T1000 (cell line): ENCODE measurements around the gene ZNF469.

Experiments
- DNase-seq: peaks from one replicate; lab custom pipeline; 2025; ENCODE audit warnings: mixed read lengths; lab: John Stamatoyannopoulos, UW

ZNF469 gene

DNA sequence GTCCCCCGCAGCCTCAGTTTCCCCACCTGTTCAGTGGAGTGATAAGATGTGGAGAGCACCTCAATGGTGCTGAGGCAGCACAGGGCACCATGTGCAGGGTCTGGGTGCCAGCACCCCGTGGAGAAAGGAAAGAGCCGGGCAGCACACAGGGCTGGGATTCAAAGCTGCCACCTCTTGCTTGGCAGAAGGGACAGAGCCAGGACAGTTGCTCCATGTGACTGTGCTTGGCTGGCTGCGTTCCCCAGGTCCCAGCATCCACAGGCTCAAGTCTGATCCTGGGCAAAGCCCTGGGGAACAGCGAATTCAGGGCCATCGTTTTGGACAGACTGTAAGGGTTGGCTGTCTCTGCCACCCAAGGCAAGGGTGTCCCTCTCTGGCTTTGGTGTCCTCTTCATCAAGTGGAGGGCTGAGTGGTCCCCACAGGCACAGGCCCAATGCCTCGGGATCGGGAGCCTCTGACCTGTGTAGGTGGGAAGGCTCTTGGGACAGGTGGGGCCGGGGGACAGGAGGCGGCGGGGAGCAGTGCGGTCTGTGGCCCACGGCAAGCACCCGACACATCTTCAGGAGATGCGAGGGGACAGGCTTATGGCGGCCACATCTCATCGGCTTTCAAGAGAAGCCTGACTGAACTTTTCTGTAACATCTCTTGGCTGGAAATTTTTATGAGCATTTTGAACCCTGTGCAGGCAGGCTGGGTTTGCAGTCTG, 8.5 kb downstream of the ZNF469 start:
- no peak for DNase-seq

DNA sequence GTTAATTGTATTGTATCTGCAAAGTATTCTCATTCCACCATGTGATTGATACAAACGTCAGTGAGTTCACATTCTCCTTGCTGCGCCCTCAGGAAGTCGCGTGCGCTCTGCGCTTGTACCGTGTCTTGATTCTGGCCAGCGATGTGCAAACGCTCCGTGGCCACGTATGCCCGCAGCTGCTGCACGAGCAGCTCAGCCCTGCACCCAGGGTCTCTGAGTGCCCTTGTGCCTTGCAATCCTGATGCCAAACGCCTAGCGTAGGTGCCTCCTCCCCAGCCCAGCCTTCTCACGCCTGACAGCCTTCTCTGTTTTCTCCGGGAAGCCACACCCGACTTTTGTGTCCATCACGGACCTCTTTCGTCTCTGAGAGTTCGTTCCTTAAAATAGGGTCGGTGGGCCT, 9.4 kb downstream of the ZNF469 start:
- no peak for DNase-seq

DNA sequence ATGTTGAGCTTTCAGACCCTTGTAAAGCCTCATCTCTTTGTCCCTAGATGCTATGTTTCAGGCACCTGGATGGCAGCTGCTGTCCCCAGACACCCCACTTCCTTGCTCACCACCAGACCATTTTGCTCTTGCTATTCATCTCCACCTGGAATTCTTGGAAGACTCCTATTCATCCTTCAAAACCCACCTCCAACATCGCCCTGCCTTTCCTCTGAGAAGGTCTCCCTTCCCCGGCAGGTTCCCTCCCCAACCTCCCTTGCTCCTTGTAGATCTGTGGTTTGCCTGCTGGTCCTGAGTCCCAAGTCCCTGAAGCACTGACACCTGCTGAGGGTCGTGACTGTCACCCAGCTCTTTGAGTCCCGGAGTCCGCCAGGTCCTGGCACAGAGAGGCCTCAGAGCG, 9.9 kb downstream of the ZNF469 start:
- no peak for DNase-seq

DNA sequence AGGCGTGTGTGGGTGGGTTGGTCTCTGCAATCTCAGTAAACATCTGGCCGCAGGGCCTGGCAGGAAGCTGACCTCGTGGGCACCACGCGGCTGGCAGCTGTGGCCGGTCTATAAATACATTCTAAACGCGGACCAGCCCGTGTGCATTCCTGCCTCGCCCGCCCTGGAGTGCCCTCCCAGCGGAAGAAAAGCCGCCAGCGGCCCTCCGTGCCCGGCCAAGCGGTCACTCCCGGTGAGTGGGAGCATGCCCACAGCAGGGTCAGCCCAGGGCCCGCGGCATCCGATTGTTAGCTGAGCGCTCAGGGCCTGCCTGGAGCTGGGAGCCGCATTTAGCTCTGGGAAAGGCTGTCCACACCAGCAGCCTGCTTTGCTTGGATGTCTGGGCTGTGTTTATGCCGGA, 10.3 kb downstream of the ZNF469 start:
- no peak for DNase-seq

DNA sequence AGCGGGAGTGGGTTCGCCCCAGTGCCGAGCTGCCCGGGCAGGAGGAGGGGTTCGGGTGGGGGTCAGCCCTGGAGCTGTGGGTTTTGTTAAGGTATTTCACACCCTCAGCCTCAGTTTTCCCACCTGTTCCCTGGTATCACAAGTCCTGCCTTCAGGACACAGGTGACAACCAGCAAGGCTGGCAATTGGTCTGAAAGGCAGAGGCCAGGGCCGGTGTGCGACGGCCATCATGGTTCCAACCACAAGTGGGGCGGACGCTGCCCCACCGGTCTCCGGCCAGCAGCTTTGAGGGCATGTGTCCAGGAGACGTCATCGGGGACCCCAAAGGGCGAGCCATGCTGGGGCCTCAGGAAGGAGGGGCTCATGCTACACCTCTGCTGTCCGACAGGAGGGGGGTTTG, 10.8 kb downstream of the ZNF469 start:
- no peak for DNase-seq

DNA sequence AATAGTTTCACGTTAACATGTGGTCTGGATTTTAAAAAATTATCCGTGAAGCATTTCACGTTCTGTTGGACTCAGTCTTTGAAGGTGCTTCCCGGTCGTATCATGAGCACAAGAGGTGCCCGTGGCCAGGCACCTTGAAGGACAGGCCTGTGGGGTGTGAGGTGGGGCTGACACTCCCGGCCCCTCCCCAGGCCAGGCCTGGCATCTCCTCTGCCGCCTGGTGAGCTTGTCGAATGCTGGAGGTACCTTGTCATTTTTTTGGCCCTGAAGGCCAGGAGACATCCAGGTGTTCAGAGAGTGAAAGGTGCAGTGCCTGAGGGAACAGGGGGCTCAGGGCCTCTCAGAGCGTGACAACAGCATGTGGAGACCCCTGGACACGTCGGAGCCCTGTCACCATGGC, 11.7 kb downstream of the ZNF469 start:
- DNase-seq: no peak

DNA sequence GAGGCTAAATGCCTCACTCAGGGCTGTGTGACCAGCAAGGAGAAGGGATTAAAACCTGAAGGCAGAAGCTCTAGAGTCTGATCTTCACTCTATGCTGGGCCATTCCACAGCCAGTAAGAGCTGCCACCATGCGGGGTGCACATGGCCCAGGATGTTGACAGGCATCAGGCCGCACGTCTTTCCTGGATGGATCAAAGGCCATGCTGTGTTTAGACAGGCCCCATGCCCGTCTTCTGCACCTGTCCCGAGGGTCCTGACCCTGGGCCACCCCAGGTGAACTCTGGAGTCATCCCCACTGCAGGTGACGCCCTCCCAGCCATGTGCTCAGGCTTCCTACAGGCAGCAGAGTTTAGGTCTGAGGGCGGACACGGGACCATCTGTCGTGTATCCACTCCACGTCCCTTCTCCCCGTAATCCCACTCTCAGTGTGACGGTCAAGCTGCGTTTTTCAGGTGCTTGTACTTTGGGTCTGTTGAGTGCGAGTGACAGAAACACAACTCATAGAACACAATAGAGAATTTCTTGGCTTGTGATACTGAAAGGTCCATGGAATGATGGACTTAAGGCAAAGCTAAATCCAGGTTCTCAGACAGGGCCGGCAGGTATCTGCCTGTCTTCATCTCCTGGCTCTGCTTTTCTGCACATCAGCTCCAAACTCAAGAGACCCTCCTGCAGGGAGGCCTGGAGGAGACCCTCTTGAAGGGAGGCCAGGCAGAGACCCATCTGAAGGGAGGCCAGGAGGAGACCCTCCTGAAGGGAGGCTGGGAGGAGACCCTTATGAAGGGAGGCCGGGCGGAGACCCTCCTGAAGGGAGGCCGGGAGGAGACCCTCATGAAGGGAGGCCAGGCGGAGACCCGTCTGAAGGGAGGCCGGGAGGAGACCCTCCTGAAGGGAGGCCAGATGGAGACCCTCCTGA, 13.2 kb downstream of the ZNF469 start:
- no peak for DNase-seq

DNA sequence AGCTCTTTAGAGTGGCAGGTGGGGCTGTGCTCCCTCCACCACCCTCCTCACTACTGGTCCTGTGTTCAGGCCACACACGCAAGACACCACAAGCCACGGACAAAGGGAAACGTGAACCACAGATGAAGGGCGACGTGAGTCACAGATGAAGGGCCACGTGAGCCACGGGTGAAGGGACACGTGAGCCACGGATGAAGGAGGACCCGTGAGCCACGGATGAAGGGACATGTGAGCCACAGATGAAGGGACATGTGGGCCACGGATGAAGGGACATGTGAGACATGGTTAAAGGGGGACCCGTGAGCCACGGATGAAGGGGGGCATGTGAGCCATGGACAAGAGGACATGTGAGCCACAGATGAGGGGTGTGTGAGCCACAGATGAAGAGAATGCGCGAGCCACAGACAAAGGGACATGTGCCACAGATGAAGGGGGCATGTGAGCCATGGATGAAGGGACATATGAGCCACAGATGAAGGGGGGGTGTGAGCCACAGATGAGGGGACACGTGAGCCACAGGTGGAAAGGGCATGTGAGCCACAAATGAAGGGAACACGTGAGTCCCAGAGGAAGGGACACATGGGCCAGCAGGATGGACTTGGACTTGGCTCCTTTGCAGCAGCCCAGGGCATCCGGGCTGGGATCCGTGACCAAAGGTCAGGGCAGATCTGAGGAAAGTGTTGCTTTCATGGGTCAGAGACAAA, 15.6 kb downstream of the ZNF469 start:
- DNase-seq: no peak

DNA sequence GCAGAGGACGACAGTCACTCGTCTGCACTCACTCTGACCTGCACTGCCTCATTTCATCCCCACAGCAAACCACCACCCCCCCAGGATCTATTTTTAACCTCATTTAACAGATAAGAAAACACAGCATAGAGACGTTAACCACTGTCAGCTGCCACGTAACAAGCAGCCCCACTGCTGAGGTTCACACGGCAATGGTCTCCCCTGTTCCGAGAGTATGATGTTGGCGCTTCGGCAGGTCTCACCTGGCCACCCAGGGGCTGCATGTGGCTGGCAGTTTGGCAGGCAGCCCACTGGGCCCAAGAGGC, 16.1 kb downstream of the ZNF469 start:
- no peak for DNase-seq

DNA sequence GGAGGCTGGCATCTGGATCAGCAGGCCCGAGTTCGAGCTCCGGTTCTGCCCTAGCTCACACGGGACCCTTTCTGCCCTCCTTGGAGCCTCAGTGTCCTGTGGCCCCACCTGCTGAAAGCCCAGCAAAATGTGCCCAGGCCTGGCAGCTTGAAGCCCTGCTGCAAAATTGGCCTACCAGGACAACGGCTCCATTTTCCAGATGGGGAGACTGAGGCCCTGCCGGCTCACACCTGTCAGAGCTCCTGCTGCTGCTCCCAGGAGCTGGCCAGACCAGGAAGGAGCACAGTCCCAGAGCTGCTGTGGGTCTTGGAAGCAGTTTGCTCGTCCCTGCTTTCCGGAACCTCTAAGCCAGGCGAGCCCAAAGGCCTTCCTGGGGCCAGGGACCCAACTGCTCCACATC, 17.4 kb downstream of the ZNF469 start:
- DNase-seq: no peak

DNA sequence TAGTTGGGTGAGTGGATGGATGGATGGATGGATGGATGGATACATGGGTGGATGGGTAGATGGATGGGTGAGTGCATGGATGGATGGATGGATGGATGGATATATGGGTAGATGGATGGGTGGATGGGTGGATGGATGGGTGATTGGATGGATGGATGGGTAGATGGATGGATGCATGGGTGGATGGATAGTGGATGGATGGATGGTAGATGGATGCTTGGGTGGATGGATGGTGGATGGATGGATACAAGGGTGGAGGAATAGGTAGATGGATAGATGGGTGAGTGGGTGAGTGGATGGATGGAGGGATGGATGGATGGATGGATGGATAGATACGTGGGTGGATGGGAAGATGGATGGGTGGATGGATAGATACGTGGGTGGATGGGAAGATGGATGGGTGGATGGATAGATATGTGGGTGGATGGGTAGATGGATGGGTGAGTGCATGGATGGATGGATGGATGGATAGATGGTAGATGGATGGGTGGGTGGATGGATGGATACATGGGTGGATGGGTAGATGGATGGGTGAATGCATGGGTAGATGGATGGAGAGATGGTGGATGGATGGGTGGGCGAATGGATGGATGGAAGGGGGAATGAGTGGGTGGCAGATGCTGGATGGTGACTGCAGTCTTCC, 19.0 kb downstream of the ZNF469 start:
- DNase-seq: no peak

DNA sequence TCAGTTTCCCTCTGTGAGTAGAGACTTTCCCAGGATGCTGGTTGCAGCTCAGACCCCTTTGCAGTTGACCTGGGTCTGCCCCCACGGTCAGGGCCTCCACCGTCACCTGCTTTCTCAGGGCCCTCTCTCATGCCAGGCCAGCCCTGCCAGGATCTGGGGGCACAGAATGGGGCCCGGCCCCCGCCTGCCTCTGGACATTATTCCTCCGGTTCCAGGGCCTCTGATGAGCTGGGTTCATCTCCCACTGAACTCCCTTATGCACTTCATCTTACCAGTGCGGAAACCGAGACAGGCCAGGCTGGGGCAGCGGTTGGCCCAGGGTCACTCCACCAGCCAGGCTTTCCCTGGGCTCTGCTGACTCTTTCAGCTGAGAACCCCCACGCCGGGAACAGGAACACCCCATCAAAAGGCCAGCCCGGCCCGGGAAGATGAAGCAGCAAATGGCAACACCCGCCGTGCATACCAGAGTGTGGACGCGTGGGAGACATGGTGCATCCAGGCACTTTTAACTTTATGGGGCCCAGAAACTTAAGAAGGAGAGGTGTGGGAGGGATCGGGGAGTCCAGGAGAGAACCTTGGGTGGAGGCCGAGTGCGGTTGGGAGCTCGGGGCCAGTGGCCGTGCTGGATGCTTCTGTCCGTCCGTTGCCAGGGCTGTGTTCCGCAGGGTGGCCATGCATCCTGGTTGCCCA, 19.9 kb downstream of the ZNF469 start:
- DNase-seq: no peak

DNA sequence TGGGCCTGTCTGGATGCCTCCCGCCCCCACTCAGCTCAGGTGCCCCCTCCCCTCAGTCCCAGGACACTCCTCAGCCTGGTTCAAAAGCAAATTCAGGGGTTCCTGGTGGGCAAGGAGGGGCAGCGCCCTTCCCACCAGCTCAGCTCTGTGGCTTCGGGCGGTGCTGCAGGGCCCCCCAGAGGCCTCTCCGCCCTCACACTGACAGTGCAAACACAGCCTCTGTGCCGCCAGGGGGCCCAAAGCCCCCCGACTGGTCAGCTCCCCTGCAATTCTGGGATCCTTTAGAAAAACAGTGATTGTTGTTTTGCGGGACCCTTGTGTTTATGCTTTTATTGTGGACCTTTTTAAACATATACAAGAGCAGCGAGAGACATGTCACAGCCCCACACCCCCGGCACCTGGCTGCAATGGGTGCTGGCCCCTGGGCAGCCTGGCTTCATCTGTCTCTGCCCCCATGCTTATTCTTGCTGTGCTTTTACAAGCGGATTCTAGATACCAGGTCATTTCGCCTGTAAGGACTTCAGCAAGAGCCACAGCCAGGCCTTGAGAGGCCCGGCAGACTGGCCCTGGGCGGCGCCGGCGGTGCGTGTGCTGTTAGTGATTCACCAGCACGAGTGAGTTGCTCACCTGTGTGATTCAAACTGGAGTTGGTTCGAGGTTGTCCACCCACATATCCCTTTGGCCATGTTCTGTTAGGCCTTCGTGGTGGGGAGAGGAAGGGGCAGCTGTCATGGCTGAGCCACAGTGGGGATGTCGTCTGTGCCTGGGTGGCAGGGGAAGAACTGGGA, 21.2 kb downstream of the ZNF469 start:
- DNase-seq: no peak

DNA sequence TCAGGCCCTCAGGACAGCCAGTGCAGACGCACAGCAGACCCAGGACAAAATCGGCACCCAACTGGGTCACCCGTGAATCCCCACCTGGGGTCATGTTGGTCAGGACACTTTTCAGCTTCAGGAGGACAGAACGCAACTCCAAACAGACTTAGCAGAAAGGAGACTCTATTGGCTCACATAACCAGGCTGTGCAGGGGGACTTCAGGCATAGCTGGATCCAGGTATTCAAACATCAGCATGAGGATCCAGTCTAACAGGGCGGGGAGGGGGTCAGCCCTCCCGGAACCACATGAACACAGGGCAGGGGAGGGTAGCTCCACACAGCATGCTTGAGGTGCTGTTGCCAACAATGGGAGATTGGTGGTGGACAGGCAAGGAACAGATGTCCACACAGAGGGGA, 22.0 kb downstream of the ZNF469 start:
- DNase-seq: no peak

DNA sequence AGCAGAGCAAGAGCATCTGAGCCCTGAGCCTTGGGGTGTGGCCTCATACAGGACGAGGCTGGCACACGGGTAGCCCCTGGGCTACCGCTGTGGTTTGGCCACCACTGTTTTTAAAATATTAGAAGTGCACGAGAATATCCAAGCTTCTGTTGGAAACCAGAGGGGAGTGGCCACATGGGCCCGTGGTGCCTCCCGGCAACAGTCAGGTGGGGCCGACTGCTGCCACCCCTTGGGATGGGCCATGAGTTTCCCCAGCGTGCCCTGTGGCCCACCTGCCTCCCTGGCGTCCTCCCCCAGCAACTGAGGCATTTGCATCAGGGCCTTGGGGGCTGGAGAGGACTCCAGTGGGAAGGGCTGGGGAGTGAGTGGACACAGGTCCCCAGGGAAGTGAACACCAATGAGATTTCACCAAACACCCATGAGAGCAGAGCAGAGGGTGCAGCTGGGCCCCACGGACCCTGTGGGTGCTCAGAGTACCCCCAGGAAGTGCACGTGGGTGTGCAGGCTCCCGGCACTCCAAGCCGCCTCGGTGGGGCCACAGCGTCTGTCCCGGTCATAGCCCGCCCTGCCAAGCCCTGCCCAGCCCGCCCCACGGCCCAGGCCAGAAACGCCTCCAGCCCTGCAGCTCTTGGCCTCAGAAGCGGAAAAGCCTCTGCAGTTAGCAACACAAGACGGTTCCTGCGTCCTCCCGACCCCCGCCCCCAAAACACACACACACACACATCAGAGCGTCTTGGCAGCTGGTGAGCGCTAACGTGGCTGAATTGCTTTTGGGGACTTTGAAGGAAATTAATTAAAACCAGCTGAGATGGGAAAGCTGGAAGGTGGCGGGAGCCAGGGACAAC, 22.7 kb downstream of the ZNF469 start:
- no peak for DNase-seq

DNA sequence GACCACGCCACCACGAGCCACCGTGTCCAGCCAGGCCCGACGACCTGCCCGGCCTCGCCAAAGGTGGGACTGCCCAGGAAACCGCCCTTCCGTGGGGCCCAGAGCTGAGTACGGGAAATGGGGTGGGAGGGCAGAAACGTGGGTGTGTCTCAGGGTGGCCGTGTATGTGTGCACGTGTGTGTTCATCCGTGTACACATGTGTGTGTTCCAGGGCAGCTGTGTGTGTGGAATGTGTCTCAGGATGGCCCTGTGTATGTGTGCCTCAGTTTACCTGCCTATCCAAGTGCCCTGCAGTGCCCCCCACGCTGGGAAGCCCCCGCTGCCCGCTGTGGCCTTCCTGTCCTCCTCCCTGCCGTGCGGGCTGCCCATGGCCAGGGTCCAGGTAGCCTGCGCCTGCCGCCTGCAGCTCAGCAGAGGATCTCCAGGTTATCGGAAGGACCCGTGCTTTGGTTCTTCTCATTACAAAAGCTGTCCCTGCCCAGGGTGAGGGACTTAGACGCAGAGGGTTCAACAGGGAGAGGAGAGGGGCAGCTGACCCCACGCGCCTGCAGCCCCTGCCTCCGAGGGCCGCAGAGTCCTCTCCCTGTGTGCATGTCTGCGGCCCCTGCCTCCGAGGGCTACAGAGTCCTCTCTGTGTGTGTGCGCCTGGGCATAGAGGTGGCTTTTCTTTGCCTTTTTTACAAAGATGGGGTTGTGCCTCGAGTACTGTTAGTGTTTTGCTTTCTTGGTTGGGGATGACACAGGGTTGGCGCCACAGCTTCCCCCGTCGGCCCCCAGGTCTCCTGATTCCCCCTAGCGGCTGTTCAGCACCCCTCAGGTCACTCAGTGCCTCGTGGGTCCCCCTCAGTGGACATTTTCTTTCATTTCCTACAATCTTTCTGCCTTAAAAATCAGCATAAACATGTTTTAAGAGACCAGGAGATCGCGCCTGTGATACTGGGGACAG, 23.6 kb downstream of the ZNF469 start:
- no peak for DNase-seq

DNA sequence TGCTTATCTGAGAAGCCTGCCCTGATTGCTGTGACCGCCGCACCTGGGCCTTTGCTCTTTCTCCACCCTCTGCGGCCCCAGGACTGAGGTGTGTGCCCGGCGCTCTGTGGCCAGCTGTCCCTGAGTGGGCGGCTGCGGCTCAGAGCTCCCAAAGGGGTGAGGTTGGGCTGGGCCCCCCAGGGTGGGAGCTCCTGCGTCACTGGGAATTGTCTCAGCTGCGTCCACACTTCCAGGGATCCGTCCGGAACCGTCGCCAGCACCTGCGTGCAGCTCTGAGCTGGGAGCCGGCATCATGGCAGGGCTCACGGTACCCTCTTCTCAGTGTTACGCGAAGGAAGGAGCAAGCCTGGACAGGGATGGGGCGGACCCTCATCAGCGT, 24.3 kb downstream of the ZNF469 start:
- no peak for DNase-seq

DNA sequence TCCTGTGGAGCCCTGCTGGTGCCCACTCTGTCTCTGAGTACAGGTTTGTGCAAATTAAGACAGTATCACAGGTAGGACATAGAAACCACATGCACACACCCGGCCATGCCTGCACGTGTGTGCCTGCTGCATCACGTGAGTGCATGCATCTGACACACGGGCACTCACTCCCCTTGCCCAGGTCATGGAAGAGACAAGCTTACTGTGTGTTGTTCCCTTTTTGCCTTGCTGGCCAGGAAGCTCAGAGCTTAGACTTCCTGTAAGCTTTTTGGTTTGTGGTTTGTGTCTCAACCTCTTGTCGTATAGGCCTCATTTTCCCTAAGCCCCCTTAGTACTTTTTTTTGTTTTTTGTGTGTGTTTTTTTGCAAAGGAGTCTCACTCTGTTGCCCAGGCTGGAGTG, 25.0 kb downstream of the ZNF469 start:
- DNase-seq: no peak

DNA sequence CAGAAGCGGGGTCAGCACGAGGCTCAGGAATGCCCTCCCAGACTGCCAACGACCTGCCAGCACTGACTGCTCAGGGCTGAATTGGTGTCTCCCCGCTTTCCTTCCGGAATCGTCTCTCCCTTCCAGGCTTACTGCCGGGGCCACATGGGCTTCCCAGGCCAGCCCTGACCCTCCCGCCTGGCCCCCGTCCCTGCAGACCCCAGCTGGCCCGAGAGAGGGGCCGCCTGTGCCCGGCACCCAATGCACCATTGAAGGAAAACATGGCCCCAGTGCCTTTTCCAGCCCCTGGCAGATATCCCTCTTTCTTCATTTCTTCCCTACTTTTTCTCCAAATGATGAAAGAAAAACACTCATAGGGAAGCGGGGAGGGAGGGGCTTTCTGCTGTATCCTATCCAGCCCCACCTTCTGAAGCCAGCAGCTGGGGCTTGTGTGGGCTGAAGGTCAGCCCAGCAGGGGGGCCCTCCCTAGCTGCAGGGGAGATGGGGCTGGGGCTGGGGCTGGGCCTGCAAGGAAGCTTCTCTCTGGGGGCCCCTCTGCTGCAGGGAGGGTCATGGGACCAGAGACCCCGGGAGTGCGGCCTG, 25.9 kb downstream of the ZNF469 start:
- DNase-seq: no peak
